A172 (cell line): Measurements from ENCODE around the gene CEP250. TPM values are rescaled to one million over a fixed set of nuclear protein-coding genes. Genes with fewer than 3 reads are reported as not detected.
"Not testable (repeated sequence)": the region's sequence is repeated elsewhere in the genome, so short reads cannot be mapped to it uniquely, and the experiment has no call there.

ENCODE experiments used
- DNase-seq: peaks from one replicate; pipeline ENCODE4 v3.0.0-alpha.2; 2015; ENCODE audit warnings: low spot score
- total RNA-seq: library from RNA; depleted of rRNA; stranded (reverse); fragments of >200 nt; shearing (Covaris generic); gene quantifications from 2 replicates; pipeline ENCODE4 v1.2.3, GENCODE V29; 2014

CEP250 gene
- total RNA-seq, 1 experiment from 2014 or later, result 18.4 TPM

DNA sequence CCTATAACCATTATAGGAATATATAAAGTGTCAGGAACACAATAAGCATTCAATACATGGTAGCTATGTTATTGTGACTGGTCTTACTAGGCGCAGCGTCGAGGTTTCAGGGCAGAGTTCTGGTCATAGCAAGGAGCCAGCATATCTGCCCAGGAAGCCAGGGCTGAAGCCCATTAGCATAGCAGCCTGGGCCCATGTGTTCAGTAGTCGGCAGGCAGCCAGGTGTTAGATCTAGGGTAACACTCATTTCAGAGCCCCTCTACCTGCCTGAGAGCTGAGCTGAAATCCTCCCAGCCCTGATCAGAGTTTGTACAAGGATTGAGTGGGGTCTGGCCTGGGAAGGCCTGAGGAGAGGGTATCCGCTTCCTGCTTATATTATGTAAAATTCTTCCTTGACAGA, 41.9 kb downstream of the CEP250 start:
- DNase-seq, result no peak

DNA sequence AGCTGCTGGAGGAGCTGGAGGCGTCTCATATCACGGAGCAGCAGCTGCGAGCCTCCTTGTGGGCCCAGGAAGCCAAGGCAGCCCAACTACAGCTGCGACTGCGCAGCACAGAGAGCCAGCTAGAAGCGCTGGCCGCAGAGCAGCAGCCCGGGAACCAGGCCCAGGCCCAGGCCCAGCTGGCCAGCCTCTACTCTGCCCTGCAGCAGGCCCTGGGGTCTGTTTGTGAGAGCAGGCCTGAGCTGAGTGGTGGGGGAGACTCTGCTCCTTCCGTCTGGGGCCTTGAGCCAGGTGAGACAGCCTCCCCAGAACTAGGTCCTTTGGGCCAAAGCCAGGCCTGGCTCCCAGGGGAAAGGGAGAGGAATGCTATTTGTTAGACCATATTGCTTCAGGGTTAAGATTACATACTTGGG, 42.4 kb downstream of the CEP250 start:
- no peak for DNase-seq

DNA sequence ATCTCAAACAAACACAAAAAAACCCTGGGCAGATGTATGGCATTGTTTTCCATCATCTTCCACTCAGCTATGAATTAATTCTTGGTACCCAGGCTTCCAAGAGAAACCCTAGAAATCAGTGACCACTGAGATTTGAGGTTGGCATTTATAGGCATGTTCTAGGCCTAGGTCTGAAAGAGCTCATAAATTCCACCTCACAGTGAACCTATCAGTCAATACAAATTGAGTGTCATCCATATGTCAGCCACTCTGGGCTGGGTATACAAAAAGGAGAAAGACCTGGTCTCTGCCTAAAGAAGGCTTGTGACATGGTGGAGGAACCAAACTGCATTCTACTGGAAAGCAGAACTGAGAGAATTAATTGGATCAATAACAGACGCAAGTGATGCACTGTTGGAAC, 43.9 kb downstream of the CEP250 start:
- DNase-seq, result no peak

GRCh38 chr20:35502352-35502751, 47.0 kb downstream of the CEP250 start:
- DNase-seq, result no peak

- DNase-seq, result no peak
Observed at GRCh38 chr20:35503281-35503680, 47.9 kb downstream of the CEP250 start.

GRCh38 chr20:35503841-35504561, 48.6 kb downstream of the CEP250 start:
- no peak for DNase-seq

DNA sequence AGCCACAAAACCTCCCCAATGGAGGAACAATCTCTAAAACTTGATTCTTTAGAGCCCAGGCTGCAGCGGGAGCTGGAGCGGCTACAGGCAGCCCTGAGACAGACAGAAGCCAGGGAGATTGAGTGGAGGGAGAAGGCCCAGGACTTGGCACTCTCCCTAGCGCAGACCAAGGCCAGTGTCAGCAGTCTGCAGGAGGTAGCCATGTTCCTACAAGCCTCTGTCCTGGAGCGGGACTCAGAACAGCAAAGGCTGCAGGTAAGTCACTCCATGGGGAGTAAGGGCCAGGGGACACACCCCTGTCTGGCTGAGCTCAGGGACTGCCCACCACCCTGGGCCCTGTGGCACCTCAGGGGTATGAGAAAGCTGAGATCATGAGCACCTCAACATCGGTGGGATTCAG, 49.4 kb downstream of the CEP250 start:
- DNase-seq, result no peak

DNA sequence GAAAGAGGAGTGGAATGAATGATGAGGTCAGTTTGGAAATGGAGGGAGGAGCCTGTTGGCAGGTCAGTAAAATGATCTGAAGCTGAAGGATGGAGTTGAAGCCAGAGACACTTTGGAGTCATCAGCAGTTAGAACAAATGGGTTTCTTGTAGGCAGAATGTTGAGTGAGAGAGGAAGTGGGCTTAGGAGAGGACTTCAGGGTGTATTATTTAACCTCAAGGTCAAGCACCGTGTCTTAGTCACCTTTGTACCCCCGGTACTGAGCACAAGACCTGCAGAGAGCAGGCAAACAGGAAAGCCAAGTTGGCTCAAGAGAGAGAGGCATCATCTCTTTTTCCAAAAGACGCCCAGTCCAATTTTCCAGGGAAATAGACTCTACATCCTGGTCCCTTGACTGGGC, 50.8 kb downstream of the CEP250 start:
- no peak for DNase-seq

GRCh38 chr20:35506872-35507638, 51.7 kb downstream of the CEP250 start:
- DNase-seq, result peak; percentile 66

- DNase-seq, result no peak
Observed at GRCh38 chr20:35508493-35509218, 53.3 kb downstream of the CEP250 start.

- peak; percentile 69 for DNase-seq
Observed at GRCh38 chr20:35510951-35511735, 55.7 kb downstream of the CEP250 start.

DNA sequence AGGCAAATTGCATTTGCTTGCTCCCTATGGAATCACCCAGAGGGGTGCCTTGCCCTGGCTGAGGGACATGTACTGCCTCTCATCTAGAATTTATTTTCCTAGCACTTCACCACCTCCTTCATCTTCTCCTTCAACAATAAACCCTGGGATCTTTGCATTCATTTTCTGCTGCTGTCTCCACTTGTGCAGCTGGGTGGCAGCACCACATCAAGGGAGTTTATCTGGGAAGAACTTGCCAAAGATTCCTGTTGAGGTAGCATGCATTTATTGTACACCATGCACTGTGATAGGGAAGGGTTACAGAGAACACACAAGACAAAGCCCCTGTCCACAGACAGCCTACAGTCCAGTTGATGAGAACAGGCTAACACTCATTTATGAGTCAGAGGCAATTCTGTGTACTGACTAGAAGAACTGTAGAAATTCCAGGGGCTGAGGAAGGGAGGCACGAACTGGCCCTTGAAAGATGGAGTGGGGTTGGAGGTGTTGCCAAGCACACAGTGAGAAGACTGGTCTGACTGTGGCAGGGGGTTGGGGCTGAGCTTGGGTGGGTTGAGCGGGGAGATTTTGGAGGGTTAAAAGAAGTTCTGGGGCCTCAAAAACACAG, 56.5 kb downstream of the CEP250 start:
- peak; percentile 57 for DNase-seq

DNA sequence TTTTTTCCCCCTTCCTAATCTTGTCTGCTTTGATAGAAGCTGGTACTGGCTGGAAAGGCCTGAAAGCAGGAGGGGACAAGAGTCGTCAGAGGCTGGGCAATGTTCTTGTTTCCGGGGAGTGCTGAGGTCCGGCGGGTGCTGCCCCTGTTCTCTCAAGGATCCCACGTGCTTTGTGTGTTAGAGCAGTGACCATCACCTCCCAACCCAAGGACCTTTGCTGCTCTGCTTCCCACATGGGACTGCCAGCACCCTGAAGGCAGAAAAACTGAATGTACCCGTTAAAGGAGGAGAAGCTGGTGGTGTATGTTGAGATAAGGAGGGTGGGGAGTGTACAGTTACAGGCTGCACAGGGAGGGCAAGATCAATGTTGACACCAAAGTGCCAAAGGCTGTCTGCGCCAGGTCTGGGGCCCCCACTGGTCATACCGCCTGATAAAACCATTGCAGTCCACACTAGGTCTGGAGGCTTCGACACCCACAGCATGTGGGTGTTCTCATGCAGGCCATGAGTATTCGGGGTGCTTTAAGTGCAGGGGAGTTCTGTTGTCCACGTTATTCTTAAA, 59.1 kb downstream of the CEP250 start:
- DNase-seq, result no peak

GRCh38 chr20:35515341-35515740, 59.9 kb downstream of the CEP250 start:
- DNase-seq, result no peak

DNA sequence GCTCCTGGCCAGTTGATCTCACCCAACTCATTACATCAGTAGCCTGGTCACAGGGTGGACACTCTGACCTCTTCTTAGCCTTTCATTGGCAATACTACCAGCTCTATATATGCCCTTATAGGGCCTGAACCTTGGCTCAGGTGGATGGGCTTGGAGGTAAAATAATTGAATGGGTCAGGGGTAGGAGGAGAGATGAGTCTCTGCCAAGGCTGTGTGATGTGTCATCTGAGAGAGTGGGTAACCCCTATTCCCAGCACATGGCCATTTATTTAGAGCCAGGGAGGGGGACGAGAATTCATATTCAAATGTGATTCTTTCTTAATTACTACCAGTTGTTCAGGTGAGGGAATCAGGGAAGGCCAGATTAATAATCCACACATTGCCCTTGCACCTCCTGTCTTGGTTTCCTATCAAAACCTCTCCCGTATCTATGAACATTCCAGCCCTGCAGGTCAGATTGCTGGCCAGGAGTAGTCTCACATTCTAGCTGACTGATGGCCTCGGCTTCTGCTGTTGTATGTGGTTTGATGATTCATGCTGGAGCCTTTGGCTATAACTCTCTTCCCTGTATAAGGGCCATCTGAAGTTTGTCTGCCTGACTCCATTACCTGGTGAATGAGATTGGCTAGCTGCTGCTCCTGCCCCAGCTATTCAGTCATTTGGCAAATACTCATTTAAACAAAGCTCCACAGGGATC, 60.7 kb downstream of the CEP250 start:
- peak; percentile 93 for DNase-seq

- no peak for DNase-seq
Observed at GRCh38 chr20:35517125-35517524, 61.7 kb downstream of the CEP250 start.

DNA sequence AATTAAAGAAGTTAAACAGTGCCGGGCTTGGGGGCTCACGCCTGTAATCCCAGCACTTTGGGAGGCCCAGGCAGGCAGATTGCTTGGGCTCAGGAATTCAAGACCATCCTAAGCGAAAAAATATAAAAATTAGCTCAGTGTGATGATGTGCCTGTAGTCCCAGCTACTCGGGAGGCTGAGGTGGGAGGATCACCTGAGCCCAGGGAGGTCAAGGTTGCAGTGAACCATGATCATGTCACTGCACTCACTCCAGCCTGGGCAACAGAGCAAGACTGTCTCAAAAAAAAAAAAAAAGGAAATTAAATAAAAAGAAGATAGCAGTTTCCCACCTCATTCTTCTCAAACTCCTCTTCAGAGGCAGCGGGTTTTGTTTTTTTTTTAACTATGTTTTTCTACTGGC, 62.4 kb downstream of the CEP250 start:
- not testable (repeated sequence) for DNase-seq

GRCh38 chr20:35518955-35519354, 63.6 kb downstream of the CEP250 start:
- no peak for DNase-seq

- no peak for DNase-seq
Observed at GRCh38 chr20:35523298-35523888, 68.0 kb downstream of the CEP250 start.

DNA sequence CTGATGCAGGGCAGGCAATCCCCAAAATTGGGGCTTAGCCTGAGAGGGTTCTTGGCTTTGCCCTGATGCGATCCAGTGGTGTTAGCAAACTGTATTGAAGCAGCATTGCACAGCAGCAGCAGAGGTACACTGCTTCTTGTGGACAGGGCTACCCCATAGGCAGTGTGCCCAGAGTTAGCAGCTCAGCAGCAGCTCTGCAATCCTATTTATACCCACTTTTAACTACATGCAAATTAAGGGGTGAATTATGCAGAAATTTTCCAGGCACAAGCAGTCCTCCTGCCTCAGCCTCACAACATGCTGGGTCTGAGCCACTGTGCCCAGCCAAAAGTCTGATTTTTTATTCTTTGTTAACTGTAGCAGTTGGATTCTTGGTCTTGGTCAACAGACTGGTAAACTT, 70.2 kb downstream of the CEP250 start:
- no peak for DNase-seq
